Ishikawa (cell line): ENCODE results near the gene TPD52L2.

Experiments
- CREB1 ChIP-seq: IDR thresholded peaks from 2 replicates; pipeline ENCODE4 v1.6.1; 2012; ENCODE audit warnings: low read depth
- TAF1 ChIP-seq: IDR thresholded peaks from 2 replicates; pipeline ENCODE4 v1.6.1; 2012; ENCODE audit warnings: low read depth, mild to moderate bottlenecking

- TF ChIP-seq CREB1 (no peak), TAF1 (no peak)
Measured at GRCh38 chr20:63840405-63840828, 24.7 kb upstream of the TPD52L2 start.
